AG04449 (cell line): Measurements from ENCODE around the gene GALNT14.

Experiments used
- CTCF ChIA-PET: fragments of 350-600 bp; formaldehyde crosslinking; extraction: SDS; loops from one replicate; lab custom pipeline; 2021; ENCODE audit warnings: antibody characterized with exemption; lab: Yijun Ruan, JAX
- POLR2A ChIA-PET: fragments of 400-600, 350-600 bp; formaldehyde crosslinking; extraction: SDS; loops from one replicate; lab custom pipeline; 2020; ENCODE audit warnings: antibody characterized with exemption, inconsistent platforms; lab: Yijun Ruan, JAX
- DNase-seq: peaks from one replicate; pipeline ENCODE4 v3.0.0-alpha.2; 2010; ENCODE audit warnings: low read depth, low spot score
- H3K4me3 ChIP-seq: 2 replicates; pipeline ENCODE4 v1.5.1; 2011; ENCODE audit warnings: low read depth, mild to moderate bottlenecking, control low read depth, low read length
- CTCF ChIP-seq: IDR thresholded peaks from one replicate; pipeline ENCODE4 v1.5.1; 2011; ENCODE audit warnings: mild to moderate bottlenecking, moderate library complexity, low read length, control low read depth, inconsistent platforms; ENCODE audit not compliant: insufficient read depth; ENCODE audit errors: missing control alignments

Gene GALNT14

DNA sequence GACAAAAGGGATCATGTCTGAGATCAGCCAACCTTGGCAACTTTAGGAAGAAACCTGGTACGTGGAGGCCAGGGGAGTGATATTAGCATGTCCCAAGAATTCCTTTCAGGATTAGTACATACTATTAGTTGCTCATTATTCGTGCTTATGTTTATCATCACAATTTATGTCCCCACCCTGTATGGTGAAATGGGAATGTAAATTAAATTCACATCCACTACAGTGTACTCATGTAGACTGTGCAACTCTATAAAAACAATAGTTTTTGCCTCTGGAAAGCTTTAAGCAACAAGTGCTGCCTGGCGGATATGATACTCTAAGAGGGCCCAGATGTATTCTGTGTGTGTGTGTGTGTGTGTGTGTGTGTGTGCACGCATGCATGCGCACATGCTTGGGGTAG is 110.7 kb downstream of the GALNT14 start:
- POLR2A ChIA-PET, result no interaction called here
- no peak for DNase-seq
- no peak overlapping the region for H3K4me3 ChIP-seq
- CTCF ChIA-PET, result no interaction called here
- no peak for TF ChIP-seq CTCF

GRCh38 chr2:31023541-31023940 is 114.7 kb downstream of the GALNT14 start:
- CTCF ChIA-PET, result no interaction called here
- no peak for TF ChIP-seq CTCF
- DNase-seq, result no peak
- POLR2A ChIA-PET, result no interaction called here
- no peak overlapping the region for H3K4me3 ChIP-seq

DNA sequence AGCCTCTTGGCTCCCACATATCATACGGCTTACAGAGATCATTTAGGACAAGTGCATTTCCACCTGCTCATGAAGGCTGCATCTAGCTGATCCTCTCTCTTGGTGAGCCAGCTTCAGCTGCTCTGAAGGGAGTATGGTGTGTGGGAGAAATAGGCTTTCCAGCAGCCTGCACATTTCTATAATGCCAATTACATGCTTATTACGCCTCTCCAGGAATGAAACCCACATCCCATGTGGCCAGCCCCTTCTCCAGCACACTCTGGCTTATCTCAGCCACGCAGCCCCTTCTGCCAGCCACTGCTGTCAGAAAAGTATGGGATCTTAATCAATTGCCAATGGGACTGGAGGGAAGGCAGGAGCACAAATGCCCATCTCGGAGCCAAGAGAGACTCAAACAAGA is 117.5 kb downstream of the GALNT14 start:
- no peak for DNase-seq
- H3K4me3 ChIP-seq, result no peak overlapping the region
- no peak for TF ChIP-seq CTCF
- ChIA-PET CTCF (no interaction called here), POLR2A (no interaction called here)

DNA sequence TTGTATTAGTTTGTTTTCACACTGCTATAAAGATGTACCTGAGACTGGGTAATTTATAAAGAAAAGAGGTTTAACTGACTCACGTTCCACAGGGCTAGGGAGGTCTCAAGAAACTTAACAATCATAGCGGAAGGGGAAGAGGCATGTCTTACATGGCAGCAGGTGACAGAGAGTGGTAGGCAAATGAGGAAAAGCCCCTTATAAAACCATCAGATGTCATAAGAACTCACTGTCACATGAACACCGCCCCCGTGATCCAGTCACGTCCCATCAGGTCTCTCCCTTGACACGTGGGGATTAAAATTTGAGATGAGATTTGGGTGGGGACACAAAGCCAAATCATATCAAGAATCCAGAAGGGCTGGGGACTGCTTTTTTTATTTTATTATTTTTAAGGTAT is 120.0 kb downstream of the GALNT14 start:
- POLR2A ChIA-PET, result no interaction called here
- TF ChIP-seq CTCF, result no peak

GRCh38 chr2:31016648-31017047 is 121.6 kb downstream of the GALNT14 start:
- no peak for TF ChIP-seq CTCF
- DNase-seq, result no peak
- ChIA-PET CTCF (no interaction called here), POLR2A (no interaction called here)
- no peak overlapping the region for H3K4me3 ChIP-seq

More for the DNA sequence above, 120.0 kb downstream of the GALNT14 start:
- H3K4me3 ChIP-seq, result no peak overlapping the region
- no peak for DNase-seq
- CTCF ChIA-PET, result no interaction called here

- POLR2A ChIA-PET, result no interaction called here
- CTCF ChIA-PET, result no interaction called here
- TF ChIP-seq CTCF, result no peak
- no peak overlapping the region for H3K4me3 ChIP-seq
- no peak for DNase-seq
Measured at GRCh38 chr2:31014516-31014915, 123.7 kb downstream of the GALNT14 start.
